ENCODE results near the gene C12orf54.

DNA sequence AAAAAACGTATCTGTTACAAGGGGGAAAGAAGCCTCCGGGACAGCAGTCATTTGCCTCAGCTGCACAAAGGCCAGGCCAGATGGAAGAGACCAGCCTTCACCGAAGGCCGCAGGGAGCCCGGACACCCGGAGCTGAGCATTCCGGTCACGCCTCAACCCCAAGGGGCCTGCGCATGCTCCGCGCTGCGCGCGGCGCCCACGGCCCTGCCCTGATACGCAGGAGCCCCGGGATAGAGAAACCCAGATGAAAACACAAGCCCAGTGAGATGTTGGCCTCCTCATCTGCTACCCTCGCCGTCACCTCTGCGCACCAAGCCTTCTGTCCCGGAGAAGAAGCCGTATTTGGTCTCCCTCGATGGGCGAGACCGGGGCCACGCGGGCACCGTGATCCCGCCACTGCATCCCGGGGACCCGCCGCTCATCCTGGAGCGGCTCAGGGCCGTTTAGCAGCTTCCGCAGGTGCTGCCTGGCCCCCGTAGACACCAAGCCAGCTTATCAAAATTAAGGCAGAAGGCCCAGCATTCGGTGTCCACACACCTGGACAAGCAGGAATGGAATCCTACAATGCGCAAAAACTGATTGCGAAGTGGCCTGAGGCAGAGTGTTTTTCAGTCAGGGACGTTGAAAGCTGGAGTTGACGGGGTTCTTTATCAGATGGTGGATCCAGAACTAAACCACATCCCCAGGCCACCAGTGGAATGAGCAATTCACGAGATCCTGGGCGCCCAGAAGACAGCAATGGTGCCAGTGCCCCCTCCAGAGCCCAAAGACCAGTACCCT lies 45.8 kb downstream of the C12orf54 start:
- TF ChIP-seq, protein P1, sequence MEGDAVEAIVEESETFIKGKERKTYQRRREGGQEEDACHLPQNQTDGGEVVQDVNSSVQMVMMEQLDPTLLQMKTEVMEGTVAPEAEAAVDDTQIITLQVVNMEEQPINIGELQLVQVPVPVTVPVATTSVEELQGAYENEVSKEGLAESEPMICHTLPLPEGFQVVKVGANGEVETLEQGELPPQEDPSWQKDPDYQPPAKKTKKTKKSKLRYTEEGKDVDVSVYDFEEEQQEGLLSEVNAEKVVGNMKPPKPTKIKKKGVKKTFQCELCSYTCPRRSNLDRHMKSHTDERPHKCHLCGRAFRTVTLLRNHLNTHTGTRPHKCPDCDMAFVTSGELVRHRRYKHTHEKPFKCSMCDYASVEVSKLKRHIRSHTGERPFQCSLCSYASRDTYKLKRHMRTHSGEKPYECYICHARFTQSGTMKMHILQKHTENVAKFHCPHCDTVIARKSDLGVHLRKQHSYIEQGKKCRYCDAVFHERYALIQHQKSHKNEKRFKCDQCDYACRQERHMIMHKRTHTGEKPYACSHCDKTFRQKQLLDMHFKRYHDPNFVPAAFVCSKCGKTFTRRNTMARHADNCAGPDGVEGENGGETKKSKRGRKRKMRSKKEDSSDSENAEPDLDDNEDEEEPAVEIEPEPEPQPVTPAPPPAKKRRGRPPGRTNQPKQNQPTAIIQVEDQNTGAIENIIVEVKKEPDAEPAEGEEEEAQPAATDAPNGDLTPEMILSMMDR (IDR thresholded peaks at IDR 0.05) = no peak
- TF ChIP-seq POLR2A (IDR thresholded peaks at IDR 0.05) = no peak
- no peak for TF ChIP-seq POLR2AphosphoS5 (IDR thresholded peaks at IDR 0.05)

All from gastroesophageal sphincter (tissue), 3 donors.